ENCODE data around the gene RBM47.
"Not testable (repeated sequence)": the region's sequence is repeated elsewhere in the genome, so short reads cannot be mapped to it uniquely, and the experiment has no call there.

RBM47 gene

GRCh38 chr4:40403081-40403480 lies 226.6 kb downstream of the RBM47 start:
- no peak for DNase-seq

- no peak for DNase-seq
These were observed 227.1 kb downstream of the RBM47 start for GRCh38 chr4:40402556-40402955.

GRCh38 chr4:40401631-40402030 lies 228.0 kb downstream of the RBM47 start:
- DNase-seq = no peak

GRCh38 chr4:40401096-40401495 lies 228.6 kb downstream of the RBM47 start:
- DNase-seq = no peak

- no peak for DNase-seq
These were observed 230.1 kb downstream of the RBM47 start for GRCh38 chr4:40399578-40399977.

- no peak for DNase-seq
These were observed 233.5 kb downstream of the RBM47 start for GRCh38 chr4:40395908-40396793.

GRCh38 chr4:40395166-40395900 lies 234.3 kb downstream of the RBM47 start:
- DNase-seq = no peak

- no peak for DNase-seq
These were observed 235.4 kb downstream of the RBM47 start for GRCh38 chr4:40394236-40394635.

GRCh38 chr4:40392241-40392640 lies 237.4 kb downstream of the RBM47 start:
- not testable (repeated sequence) for DNase-seq

- no peak for DNase-seq
These were observed 239.7 kb downstream of the RBM47 start for GRCh38 chr4:40389986-40390385.

GRCh38 chr4:40388239-40388638 lies 241.4 kb downstream of the RBM47 start:
- DNase-seq = no peak

GRCh38 chr4:40380647-40381046 lies 249.0 kb downstream of the RBM47 start:
- no peak for DNase-seq

- no peak for DNase-seq
These were observed 250.4 kb downstream of the RBM47 start for GRCh38 chr4:40379248-40379647.

- DNase-seq = no peak
These were observed 251.0 kb downstream of the RBM47 start for GRCh38 chr4:40378619-40379018.

- no peak for DNase-seq
These were observed 251.9 kb downstream of the RBM47 start for GRCh38 chr4:40377512-40378365.

- DNase-seq = no peak
These were observed 254.0 kb downstream of the RBM47 start for GRCh38 chr4:40375620-40376019.

- no peak for DNase-seq
These were observed 254.6 kb downstream of the RBM47 start for GRCh38 chr4:40375095-40375494.

GRCh38 chr4:40373636-40374035 lies 256.0 kb downstream of the RBM47 start:
- no peak for DNase-seq
